Activated T-cell treated with anti-CD3 and anti-CD28 coated beads for 1 hour (primary cell): ENCODE data around the gene MAML2.

Experiments
- DNase-seq: peaks from one replicate; pipeline ENCODE4 v3.0.0-alpha.2; 2020; ENCODE audit warnings: low read depth

The MAML2 gene

DNA sequence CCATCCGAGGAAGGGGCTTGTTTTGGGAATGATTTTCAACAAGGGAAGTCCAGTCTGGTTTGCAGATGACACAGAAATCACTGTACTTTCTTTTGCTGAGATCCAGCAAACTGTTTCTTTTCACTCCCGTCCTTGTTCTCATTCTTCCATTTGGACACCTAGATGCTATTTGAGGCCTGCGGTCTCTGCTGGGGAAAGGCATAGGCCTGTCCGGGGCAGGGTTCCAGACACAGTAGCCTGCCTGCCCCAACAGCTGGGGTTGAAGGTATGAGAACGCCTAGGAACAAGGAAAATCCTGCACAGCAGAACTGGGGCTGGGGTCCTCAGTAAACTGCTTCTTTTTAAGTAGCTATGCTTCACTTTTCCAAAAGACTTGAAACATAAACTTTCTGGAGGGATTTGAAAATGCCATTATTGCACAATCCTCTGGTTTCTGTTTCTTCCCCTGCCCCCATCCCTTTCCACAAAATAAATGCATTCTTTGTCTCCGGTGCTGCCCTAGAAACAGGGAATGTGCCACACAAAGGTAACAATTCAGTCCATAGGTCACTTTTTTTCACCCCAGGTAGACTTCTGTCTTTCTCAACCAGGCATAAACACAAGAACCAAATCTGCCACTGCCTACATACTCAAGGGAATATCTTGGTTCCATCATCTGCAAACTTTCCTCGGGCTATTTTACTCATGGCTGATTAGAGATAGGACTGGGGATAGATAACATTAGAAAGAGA lies 244.3 kb downstream of the MAML2 start:
- no peak for DNase-seq

DNA sequence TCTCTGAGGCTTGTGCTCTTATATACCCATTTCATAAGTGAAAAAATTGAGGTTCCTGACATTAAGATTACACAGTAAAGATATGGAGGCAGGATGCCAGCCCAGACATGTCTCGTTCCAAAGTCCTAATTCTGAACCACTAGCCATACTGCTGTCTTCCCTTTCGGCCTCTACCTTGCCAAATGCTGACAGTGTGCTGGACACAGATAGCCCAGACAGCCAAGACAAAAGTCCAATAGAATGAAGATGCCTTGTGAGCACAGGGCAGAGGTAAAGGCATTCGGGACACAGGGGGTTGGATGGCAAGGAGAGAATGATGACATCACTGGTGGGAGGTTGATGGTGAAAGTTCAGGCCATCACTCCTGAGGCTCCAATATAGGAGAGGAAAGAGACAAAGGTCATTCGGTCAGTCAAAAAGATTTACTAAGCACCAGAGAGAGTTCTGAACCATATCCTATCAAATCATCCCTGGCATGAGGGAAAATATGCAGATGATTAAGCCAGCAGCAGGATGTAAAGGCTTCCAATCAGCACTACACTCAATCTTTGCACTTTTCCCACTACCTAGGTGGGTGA lies 245.1 kb downstream of the MAML2 start:
- no peak for DNase-seq

- DNase-seq = no peak
Observed at GRCh38 chr11:96096360-96096759, 246.6 kb downstream of the MAML2 start.

- DNase-seq = no peak
Observed at GRCh38 chr11:96095884-96096303, 247.1 kb downstream of the MAML2 start.

- DNase-seq = no peak
Observed at GRCh38 chr11:96094156-96094555, 248.8 kb downstream of the MAML2 start.

- no peak for DNase-seq
Observed at GRCh38 chr11:96092511-96092910, 250.5 kb downstream of the MAML2 start.

DNA sequence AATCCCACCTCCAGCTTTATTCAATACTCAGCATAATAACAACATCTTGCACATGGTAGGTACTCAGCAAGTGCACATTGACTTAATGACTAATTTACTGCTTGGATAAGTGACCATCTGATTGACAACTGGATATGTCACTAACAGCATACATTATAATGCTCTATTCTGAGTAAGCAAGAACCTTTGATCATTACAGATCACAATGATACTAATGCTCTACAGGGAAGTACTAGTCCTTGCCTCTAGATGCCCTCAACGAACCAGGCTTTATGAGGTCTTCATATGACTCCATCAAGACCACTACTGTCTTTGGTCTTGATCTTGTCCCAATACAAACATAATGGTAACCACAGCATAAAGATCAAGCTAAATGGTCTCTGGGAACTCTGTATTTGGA lies 251.5 kb downstream of the MAML2 start:
- no peak for DNase-seq

DNA sequence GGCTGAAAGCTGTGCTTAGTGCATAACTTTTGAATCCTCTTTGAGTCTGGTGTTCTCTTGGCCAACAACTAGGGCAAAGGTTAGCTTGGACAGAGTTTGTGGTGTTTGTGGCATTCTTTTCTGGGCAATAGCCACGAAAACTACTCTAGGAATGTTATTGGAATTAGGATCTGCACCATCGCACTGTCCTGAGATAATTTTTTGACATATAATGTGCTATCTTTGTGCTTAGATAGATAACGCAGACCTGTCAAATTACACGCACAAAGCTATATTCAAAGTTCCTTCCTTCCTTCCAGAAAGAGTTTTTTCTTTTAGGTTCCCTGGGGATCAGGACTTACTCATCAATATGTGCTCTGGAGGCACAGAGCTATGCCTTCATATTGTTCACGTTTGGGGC lies 252.3 kb downstream of the MAML2 start:
- no peak for DNase-seq

DNA sequence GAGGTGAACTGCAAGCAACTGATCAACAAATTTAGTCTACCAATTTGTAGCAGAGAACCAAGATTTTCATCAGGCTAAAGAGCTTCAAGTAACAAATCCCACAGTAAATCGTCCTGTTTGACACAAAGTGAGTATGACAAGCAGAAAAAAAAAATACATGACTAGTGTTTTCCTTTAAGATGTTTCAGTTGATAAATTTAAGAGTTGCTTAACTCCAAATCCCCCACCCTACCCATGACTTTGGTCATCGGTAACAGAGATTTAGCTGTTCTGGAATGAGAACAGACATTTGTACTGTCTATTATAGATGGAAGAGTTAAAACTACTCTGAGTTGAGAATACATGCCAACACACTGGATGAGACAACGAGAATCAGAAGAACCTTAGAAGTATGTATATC lies 254.1 kb downstream of the MAML2 start:
- no peak for DNase-seq

DNA sequence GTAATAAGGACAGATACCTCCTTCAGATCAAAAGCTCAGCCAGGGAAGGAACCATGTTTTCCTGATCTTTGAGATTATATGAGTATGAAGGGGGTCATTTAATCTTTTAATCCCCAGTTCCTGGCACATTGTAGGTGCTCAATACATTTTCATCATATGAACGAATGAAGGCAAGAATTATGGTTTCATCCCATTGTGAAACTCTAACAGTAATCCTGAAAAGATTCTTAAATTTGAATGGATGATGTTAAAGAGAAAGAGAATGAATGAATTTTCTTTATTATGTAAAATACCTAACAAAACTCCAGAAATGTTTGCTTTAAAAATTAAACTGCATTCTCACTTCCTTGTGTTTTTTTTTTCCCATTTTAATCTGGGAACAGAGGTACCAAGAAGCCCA lies 256.9 kb downstream of the MAML2 start:
- no peak for DNase-seq

DNA sequence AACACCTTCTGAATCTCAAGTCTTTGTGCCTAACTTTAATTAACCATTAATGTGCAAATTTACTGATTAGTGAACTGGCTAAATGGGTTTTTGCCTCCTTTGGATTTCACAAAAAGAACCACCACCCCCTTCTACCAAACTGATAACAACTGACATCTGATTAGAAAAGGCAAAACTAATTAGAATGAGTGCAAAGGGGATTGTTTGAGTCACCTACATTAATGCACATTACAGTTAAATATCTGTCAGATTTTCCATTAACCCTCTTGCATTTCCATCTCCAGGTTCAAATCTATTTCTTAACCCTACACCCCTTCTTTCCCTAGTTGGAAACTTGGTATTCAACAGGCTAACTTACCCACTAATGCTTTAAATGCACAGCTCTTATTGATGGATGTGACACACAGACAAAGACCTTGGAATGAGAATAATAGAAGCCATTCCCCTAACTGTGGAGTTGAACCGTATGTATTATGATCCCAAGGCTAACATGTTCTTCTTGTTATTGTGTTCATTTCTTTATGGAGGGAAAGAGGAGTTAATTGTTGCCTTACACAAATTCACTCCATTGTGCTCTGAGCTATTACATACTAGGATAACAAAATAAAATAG lies 257.6 kb downstream of the MAML2 start:
- DNase-seq = no peak

GRCh38 chr11:96084610-96085318 lies 258.2 kb downstream of the MAML2 start:
- no peak for DNase-seq

DNA sequence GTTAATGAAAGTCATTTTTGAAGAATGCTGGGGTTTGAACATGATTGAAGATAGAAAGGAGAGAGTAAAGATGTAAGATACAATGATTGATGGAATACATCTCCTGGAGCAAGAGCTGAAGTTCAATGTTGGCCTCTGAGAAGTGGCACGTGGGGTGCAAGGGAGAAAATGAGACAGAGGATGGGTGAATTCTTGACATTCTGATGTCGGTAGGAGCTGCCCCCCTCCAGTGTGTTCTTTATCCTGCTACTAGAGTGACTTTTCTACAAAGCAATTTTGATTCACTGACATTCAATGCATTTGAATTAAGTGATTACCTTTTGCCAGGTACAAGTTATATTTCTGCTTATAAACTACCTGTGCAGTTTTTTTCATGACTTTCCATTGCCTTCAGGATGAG lies 260.1 kb downstream of the MAML2 start:
- no peak for DNase-seq

DNA sequence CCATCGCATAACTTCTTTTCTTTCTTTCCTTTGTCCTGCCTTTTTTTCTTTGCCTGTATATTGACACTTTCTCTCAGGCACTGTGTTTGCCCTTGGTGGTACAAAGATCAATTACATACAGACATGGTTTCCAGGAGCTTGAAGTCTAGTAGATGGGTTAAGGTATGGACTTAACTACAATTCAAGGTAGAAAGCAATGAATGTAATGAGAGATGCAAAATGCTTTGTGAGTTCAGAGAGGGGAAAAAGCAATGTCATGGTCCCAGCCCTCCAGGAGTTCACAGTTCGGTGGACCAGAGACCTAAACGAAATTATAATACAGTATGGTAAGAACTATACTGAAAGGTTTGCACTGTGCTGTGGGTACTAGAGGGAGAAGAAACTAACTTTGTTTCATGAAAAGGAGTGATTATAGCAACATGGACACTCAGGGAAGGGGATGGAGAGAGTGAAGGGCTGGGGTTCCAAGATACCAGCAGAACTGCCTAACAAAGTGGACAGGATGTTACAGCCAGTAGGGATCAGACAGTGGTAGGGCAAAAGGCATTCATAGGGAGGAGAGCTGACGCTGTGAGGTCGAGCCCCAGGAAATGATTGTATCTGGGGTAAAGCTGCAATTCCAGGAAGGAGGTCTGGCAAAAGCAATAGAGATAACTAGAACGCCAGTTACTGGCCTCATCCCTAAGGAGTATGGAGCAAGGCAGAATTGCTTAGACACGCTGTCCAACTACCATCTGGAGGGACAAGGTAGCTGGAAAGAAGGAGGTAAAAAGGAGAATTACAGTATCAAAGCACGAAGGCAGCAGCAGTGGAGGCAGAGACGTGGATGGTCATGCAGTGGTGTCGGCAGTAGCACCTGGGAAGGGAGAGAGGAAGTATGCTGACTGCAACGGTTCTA lies 260.7 kb downstream of the MAML2 start:
- no peak for DNase-seq

DNA sequence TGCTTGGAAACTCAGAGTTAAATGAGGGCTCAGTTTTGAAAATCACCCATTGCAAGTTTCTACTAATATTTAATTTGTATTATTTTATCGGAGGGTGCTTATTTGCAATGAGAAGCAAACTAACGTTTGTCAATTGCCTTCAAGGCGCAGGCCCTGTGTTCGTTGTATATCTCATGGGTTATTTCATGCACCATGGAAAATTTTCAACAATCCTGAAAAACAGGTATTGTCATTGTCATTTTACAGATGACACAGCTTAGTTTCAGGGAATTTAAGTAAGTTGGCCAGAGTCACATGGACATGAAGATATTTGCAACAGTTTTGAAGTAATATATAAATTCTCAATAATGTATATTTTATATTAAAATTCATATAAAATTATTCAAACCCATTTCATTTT lies 261.4 kb downstream of the MAML2 start:
- DNase-seq = no peak

- DNase-seq = no peak
Observed at GRCh38 chr11:96079691-96080090, 263.3 kb downstream of the MAML2 start.

- DNase-seq = no peak
Observed at GRCh38 chr11:96075532-96075959, 267.4 kb downstream of the MAML2 start.

DNA sequence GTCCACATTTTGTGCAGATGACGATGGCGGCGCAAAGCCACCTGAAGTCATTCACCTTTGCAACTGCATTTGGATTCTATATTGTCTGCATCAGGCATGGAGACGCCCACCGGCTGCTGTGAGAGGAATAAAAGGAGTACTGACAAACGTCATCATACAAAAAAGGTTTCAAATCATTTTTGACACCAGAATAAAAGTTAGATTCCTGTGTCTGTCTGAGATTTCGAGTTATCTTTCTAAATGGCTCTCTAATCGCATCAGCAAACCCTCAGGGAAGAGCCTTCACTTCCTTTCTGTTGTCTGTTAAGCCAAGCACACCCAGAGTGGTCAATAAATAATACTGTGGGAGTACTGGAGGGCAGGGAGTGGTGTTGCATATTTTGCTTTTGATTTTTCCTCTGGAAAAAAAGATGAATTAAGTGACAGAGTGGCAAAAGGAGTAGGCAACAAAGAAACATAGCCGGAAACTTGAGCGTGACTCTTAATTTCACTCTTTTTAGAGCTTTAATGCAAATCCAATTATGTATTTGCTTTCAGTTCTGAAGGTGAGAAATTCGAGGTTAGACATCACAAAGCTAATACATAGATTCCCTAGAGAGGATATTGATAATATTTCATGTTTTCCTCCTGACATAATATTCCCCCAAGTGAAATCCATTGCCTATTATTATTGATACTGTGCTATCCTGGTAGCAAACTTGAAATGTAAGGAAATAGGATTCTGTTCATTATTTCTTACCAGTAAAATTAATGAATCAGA lies 268.3 kb downstream of the MAML2 start:
- no peak for DNase-seq

- DNase-seq = no peak
Observed at GRCh38 chr11:96073536-96073935, 269.5 kb downstream of the MAML2 start.

DNA sequence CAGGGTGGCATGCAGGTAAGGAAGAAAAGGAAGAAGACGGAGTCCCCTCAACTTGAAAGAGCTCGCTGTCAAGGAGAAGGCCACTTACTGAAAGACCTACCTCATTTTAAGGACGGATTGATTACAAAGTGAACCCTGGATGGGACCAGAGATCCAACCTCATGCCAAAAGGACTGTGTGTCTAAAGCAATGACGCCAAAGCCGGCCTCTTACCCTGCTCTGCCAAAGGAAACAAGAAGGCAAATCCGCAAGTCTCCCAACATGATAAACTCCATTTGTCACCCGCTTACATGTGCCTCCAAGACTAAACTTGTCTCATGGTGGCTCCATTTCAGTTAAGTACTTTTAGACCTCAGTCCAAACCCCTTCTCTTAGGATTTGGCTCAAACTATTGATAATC lies 270.4 kb downstream of the MAML2 start:
- no peak for DNase-seq

GRCh38 chr11:96070453-96070852 lies 272.5 kb downstream of the MAML2 start:
- DNase-seq = no peak
